ENCODE results near the gene GNAS-AS1.
"Not testable (repeated sequence)": the region's sequence is repeated elsewhere in the genome, so short reads cannot be mapped to it uniquely, and the experiment has no call there.

Gene GNAS-AS1

GRCh38 chr20:58828136-58828535 lies 22.6 kb downstream of the GNAS-AS1 start:
- no peak for DNase-seq (ENCODE audit: low read depth)
- TF ChIP-seq, protein P1, sequence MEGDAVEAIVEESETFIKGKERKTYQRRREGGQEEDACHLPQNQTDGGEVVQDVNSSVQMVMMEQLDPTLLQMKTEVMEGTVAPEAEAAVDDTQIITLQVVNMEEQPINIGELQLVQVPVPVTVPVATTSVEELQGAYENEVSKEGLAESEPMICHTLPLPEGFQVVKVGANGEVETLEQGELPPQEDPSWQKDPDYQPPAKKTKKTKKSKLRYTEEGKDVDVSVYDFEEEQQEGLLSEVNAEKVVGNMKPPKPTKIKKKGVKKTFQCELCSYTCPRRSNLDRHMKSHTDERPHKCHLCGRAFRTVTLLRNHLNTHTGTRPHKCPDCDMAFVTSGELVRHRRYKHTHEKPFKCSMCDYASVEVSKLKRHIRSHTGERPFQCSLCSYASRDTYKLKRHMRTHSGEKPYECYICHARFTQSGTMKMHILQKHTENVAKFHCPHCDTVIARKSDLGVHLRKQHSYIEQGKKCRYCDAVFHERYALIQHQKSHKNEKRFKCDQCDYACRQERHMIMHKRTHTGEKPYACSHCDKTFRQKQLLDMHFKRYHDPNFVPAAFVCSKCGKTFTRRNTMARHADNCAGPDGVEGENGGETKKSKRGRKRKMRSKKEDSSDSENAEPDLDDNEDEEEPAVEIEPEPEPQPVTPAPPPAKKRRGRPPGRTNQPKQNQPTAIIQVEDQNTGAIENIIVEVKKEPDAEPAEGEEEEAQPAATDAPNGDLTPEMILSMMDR (conservative IDR thresholded peaks at IDR 0.05; ENCODE audit: low read depth, low read length), result no peak
- H3K4me3 ChIP-seq (ENCODE audit: low read depth, low read length), result no peak overlapping the region

GRCh38 chr20:58826271-58826670 lies 24.4 kb downstream of the GNAS-AS1 start:
- DNase-seq (ENCODE audit: low read depth), result no peak
- TF ChIP-seq, protein P1 (conservative IDR thresholded peaks at IDR 0.05; ENCODE audit: low read depth, low read length), result no peak
- no peak overlapping the region for H3K4me3 ChIP-seq (ENCODE audit: low read depth, low read length)

DNA sequence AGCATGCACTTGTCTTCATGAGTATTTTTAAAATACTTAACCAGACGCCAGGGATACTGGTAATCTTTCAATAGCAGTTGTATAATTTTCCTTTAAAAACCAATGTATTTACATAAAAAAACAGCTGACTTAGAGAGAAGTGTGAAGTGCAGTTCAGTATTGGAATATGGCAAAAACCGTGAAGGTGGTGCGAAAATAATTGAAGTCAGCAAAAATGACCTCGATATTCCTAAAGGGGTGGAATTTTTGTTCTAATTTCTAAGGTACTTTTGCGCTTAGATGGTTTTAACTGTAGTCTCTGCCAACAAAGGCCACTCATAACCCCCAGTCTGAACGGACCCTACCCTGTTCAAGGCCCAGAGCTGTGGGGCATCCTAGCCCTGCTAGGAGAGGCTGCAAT lies 25.3 kb downstream of the GNAS-AS1 start:
- H3K4me3 ChIP-seq (ENCODE audit: low read depth, low read length), result no peak overlapping the region
- TF ChIP-seq, protein P1 (conservative IDR thresholded peaks at IDR 0.05; ENCODE audit: low read depth, low read length), result no peak

GRCh38 chr20:58824843-58825242 lies 25.9 kb downstream of the GNAS-AS1 start:
- no peak for DNase-seq (ENCODE audit: low read depth)
- H3K4me3 ChIP-seq (ENCODE audit: low read depth, low read length), result no peak overlapping the region
- TF ChIP-seq, protein P1 (conservative IDR thresholded peaks at IDR 0.05; ENCODE audit: low read depth, low read length), result no peak

More for the DNA sequence above, 25.3 kb downstream of the GNAS-AS1 start:
- no peak for DNase-seq (ENCODE audit: low read depth)

DNA sequence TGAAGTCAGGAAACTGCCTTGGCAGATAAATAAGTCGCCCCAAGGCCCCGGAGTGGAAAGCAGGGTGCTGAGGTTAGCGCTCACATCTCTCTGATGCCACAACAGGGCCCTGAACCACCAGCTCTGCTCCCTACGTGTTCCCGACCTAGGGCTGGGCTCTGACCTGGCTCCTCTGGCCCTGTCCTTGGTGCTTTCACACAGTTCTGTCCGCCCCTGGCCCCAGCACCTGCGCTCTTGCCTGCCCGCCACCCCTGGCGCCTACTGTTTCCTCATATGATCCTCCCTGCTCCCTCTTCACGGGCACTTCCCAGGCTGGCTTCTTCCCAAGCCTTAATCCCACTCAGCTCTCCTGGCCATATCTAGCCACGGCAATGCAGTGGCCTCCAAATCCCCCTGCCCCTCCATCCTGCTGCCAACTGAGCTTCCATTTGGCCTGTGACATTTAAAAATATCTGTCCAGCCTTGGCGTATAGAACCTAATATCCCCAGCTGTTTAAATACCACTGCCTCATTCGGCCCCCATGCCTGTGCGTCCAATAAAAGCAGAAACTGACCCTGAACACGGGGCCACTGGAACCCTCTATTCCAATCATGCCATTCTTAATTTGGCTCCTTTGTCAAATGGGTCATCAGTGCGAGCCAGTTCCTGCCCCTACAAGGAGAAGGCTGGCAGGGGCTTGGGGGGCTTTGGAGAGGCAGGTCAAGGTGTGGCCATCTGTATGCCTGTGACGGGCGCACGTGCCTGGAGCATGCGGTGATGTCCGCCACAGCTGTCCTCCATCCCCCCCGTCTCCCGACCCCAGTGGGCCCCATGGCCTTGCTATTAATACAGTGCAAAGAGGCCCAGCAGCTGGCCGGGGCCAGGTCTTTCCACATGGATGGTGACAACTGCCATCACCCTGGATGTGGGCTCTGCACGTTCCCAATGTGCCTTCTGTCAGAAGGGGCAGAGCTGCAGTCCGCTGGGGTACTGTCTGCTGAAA lies 27.7 kb downstream of the GNAS-AS1 start:
- H3K4me3 ChIP-seq (ENCODE audit: low read depth, low read length), result no peak overlapping the region
- TF ChIP-seq, protein P1 (conservative IDR thresholded peaks at IDR 0.05; ENCODE audit: low read depth, low read length), result no peak

DNA sequence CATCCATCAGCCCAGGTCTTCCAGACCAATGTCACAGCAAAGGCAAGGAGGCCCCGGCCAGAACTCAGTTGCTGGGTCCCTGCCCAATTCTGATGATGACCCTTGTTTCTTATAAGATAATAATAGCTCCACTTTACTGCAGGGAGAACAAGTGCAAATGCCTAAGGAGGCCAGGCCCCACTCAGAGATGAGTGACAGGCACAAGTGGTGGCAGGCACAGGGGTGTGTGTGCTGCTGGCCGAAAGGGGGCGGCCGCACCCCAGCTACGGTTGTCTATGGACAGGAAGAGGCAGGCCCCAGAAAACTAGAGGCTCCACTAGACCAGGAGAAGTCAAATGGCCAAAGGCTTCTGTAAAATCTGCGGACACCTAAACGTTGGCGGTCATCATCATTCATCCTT lies 28.6 kb downstream of the GNAS-AS1 start:
- no peak overlapping the region for H3K4me3 ChIP-seq (ENCODE audit: low read depth, low read length)
- DNase-seq (ENCODE audit: low read depth), result no peak
- TF ChIP-seq, protein P1 (conservative IDR thresholded peaks at IDR 0.05; ENCODE audit: low read depth, low read length), result no peak

More for the DNA sequence above, 27.7 kb downstream of the GNAS-AS1 start:
- no peak for DNase-seq (ENCODE audit: low read depth)

DNA sequence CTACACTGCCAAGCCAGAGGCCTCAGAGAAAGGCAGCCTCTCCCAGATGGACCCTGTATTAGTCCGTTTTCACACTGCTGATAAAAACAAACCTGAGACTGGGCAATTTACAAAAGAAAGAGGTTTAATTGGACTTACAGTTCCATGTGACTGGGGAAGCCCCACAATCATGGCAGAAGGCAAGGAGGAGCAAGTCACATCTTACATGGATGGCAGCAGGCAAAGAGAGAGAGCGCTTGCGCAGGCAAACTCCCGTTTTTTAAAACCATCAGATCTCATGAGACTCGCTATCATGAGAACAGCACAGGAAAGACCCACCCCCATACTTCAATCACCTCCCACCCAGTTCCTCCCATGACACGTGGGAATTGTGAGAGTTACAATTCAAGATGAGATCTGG lies 30.2 kb downstream of the GNAS-AS1 start:
- DNase-seq (ENCODE audit: low read depth), result not testable (repeated sequence)

More for the DNA sequence above, 30.2 kb downstream of the GNAS-AS1 start:
- not testable (repeated sequence) for H3K4me3 ChIP-seq (ENCODE audit: low read depth, low read length)
